Measurements from ENCODE around the gene MYO5A.
A peak's percentile ranks its signal among the peaks of the same experiment; 100 is the strongest.

Gene MYO5A

DNA sequence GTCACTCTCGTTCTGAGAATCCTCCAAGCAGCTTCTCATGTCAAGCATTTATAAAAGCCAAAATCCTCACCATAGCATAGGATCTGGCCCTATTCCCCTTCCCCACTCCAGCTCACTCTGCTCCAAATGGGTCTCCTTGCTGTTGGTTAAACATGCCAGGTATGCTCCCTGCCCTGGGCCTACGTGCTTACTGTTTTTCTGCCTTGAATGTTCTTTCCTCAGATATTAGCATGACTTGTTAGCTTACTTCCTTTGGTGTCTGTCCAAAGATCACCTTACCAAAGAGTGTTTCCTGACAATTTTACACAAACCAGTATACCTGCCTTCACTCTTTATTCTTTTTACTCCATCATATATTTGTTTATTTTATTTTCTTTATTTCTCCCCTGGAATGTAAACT, 200.0 kb downstream of the MYO5A start:
- DNase-seq (ENCODE audit: low read depth), result no peak
- no peak for TF ChIP-seq CTCF (IDR thresholded peaks at IDR 0.05; ENCODE audit: insufficient read depth, low read depth, low read length, missing control alignments)
- H3K4me3 ChIP-seq (ENCODE audit: low read depth, low read length), result no peak overlapping the region

GRCh38 chr15:52326756-52327155, 201.9 kb downstream of the MYO5A start:
- TF ChIP-seq CTCF (IDR thresholded peaks at IDR 0.05; ENCODE audit: insufficient read depth, low read depth, low read length, missing control alignments), result no peak
- DNase-seq (ENCODE audit: low read depth), result no peak
- H3K4me3 ChIP-seq (ENCODE audit: low read depth, low read length), result no peak overlapping the region

DNA sequence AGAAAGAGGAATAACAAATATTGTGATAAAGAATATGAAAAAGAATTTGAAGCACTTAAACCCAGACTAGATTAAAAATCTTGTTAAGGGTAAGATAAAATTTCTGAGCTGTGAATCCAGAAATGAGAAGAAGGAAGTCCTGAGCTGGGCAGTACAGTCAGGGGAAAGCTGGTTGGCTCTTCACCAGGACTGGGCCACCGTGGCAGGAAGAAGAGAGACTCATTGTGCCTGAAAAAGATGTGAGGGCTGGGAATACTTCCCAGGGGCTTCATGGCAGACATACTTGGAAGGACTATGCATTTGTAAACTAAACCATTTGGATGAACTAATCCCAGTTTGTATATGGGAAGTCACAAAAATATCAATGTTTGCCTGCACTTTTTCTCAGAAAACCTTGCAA, 204.6 kb downstream of the MYO5A start:
- H3K4me3 ChIP-seq (ENCODE audit: low read depth, low read length), result no peak overlapping the region
- no peak for TF ChIP-seq CTCF (IDR thresholded peaks at IDR 0.05; ENCODE audit: insufficient read depth, low read depth, low read length, missing control alignments)
- no peak for DNase-seq (ENCODE audit: low read depth)

- DNase-seq (ENCODE audit: low read depth), result no peak
- TF ChIP-seq CTCF (IDR thresholded peaks at IDR 0.05; ENCODE audit: insufficient read depth, low read depth, low read length, missing control alignments), result no peak
- H3K4me3 ChIP-seq (ENCODE audit: low read depth, low read length), result no peak overlapping the region
Observed at GRCh38 chr15:52318729-52319500, 209.8 kb downstream of the MYO5A start.

DNA sequence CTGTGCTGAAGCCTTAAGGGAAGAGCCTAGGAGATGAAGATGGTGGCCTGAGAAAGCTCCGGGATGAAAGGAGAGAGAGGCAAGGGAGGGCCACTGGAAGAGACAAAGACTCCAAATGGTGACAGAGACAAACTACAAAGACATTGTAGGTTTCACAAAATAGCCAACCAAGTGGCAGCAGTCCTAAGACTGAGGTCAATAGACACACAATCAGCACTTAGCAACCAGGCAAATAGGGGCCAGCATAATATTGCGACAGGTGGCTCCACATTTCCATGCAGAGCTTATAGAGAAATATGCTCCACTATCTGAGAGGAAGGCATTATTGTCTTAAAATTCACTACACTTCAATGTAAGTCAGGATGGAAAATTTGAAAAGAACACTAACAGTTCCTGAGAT, 211.0 kb downstream of the MYO5A start:
- no peak for TF ChIP-seq CTCF (IDR thresholded peaks at IDR 0.05; ENCODE audit: insufficient read depth, low read depth, low read length, missing control alignments)
- DNase-seq (ENCODE audit: low read depth), result no peak
- H3K4me3 ChIP-seq (ENCODE audit: low read depth, low read length), result no peak overlapping the region

GRCh38 chr15:52317022-52317421, 211.7 kb downstream of the MYO5A start:
- H3K4me3 ChIP-seq (ENCODE audit: low read depth, low read length), result no peak overlapping the region
- no peak for DNase-seq (ENCODE audit: low read depth)
- TF ChIP-seq CTCF (IDR thresholded peaks at IDR 0.05; ENCODE audit: insufficient read depth, low read depth, low read length, missing control alignments), result no peak

DNA sequence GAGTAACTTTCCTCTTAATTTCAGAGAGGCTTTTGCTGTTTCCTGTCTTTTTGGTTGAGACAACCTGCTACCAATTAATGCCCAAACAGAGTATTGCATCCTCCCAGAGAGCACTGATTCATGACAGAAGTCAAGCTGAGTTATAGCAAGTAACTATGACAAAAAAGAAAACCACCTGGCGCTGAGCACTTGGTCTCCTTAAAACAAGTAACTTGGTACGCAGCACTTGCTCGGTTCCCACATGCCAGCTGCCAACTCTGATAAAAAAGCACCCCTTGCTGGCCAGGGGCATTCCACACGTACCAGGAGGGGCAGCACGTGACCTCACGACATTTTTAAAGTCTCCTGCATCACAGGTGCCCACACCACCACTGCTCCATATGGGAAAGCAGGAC, 219.5 kb downstream of the MYO5A start:
- DNase-seq (ENCODE audit: low read depth), result peak; percentile 80
- H3K4me3 ChIP-seq (ENCODE audit: low read depth, low read length), result no peak overlapping the region
- no peak for TF ChIP-seq CTCF (IDR thresholded peaks at IDR 0.05; ENCODE audit: insufficient read depth, low read depth, low read length, missing control alignments)

Data from GM12865 (cell line).